ENCODE results near the gene SMURF2.

DNA sequence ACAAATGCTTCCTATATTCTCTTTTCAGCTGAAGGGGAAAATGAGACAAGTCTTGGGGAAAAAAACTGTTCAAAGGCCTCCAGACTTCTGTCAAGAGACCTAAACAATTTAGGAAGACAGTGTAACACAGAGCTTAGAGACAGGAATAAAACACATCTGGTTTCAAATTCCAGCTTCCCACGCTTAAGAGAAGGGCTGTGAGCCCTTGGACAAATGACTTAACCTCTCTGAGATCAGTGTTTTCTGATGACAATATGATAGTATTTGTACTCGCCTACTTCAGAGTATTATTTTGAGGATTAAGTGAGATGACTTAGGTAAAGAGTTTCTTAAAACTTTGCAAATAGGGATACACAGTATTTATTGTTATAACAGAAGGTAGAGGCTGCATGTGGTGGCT lies 29.5 kb downstream of the SMURF2 start:
- TF ChIP-seq, protein P1, sequence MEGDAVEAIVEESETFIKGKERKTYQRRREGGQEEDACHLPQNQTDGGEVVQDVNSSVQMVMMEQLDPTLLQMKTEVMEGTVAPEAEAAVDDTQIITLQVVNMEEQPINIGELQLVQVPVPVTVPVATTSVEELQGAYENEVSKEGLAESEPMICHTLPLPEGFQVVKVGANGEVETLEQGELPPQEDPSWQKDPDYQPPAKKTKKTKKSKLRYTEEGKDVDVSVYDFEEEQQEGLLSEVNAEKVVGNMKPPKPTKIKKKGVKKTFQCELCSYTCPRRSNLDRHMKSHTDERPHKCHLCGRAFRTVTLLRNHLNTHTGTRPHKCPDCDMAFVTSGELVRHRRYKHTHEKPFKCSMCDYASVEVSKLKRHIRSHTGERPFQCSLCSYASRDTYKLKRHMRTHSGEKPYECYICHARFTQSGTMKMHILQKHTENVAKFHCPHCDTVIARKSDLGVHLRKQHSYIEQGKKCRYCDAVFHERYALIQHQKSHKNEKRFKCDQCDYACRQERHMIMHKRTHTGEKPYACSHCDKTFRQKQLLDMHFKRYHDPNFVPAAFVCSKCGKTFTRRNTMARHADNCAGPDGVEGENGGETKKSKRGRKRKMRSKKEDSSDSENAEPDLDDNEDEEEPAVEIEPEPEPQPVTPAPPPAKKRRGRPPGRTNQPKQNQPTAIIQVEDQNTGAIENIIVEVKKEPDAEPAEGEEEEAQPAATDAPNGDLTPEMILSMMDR (conservative IDR thresholded peaks at IDR 0.05 in 1 of 2, IDR thresholded peaks at IDR 0.05 in 1 of 2; ENCODE audit: low read depth in 1 of 2, low read length in 2 of 2): no peak
- no peak for TF ChIP-seq EZH2 (IDR thresholded peaks at IDR 0.05; ENCODE audit: low read length, missing control alignments)
